HG03520 (cell line): Measurements from ENCODE around the gene EHBP1.

Experiments used
- ATAC-seq: cut with Tn5 transposase; IDR thresholded peaks from one replicate; pipeline ENCODE4 v1.9.1; 2021; ENCODE audit warnings: mild to moderate bottlenecking, moderate library complexity; ENCODE audit not compliant: unreplicated experiment

EHBP1 gene

GRCh38 chr2:62939735-62940491, 234.4 kb downstream of the EHBP1 start:
- no peak for ATAC-seq

GRCh38 chr2:62940697-62941096, 235.2 kb downstream of the EHBP1 start:
- ATAC-seq, result no peak

GRCh38 chr2:62941413-62941812, 235.9 kb downstream of the EHBP1 start:
- no peak for ATAC-seq

GRCh38 chr2:62944362-62944761, 238.8 kb downstream of the EHBP1 start:
- no peak for ATAC-seq

GRCh38 chr2:62947403-62947802, 241.9 kb downstream of the EHBP1 start:
- ATAC-seq, result no peak

GRCh38 chr2:62956651-62957050, 251.1 kb downstream of the EHBP1 start:
- no peak for ATAC-seq

GRCh38 chr2:62958206-62958605, 252.7 kb downstream of the EHBP1 start:
- no peak for ATAC-seq

GRCh38 chr2:62964050-62964449, 258.5 kb downstream of the EHBP1 start:
- no peak for ATAC-seq

GRCh38 chr2:62964671-62965070, 259.2 kb downstream of the EHBP1 start:
- ATAC-seq, result no peak

- ATAC-seq, result no peak
Observed at GRCh38 chr2:62966991-62967390, 261.5 kb downstream of the EHBP1 start.

- no peak for ATAC-seq
Observed at GRCh38 chr2:62968168-62968567, 262.7 kb downstream of the EHBP1 start.

- no peak for ATAC-seq
Observed at GRCh38 chr2:62968668-62969067, 263.2 kb downstream of the EHBP1 start.

GRCh38 chr2:62971936-62972335, 266.4 kb downstream of the EHBP1 start:
- no peak for ATAC-seq

- ATAC-seq, result no peak
Observed at GRCh38 chr2:62972601-62973000, 267.1 kb downstream of the EHBP1 start.

GRCh38 chr2:62974999-62975398, 269.5 kb downstream of the EHBP1 start:
- ATAC-seq, result no peak

- ATAC-seq, result no peak
Observed at GRCh38 chr2:62991605-62992004, 286.1 kb downstream of the EHBP1 start.

GRCh38 chr2:62992561-62992960, 287.0 kb downstream of the EHBP1 start:
- no peak for ATAC-seq

GRCh38 chr2:62994206-62994605, 288.7 kb downstream of the EHBP1 start:
- no peak for ATAC-seq

- ATAC-seq, result no peak
Observed at GRCh38 chr2:62996534-62997186, 291.1 kb downstream of the EHBP1 start.

- ATAC-seq, result no peak
Observed at GRCh38 chr2:62998949-62999348, 293.4 kb downstream of the EHBP1 start.

- no peak for ATAC-seq
Observed at GRCh38 chr2:62999905-63000304, 294.4 kb downstream of the EHBP1 start.

- ATAC-seq, result no peak
Observed at GRCh38 chr2:63000801-63001200, 295.3 kb downstream of the EHBP1 start.

GRCh38 chr2:63001576-63001975, 296.1 kb downstream of the EHBP1 start:
- no peak for ATAC-seq
